NCI-H345 treated with DMSO at 0.1 percent for 48 hours (cell line): ENCODE data around the gene RGS6.

Experiments
- DNase-seq: peaks from one replicate; lab custom pipeline; 2025; ENCODE audit not compliant: unreplicated experiment; lab: John Stamatoyannopoulos, UW

Gene RGS6

DNA sequence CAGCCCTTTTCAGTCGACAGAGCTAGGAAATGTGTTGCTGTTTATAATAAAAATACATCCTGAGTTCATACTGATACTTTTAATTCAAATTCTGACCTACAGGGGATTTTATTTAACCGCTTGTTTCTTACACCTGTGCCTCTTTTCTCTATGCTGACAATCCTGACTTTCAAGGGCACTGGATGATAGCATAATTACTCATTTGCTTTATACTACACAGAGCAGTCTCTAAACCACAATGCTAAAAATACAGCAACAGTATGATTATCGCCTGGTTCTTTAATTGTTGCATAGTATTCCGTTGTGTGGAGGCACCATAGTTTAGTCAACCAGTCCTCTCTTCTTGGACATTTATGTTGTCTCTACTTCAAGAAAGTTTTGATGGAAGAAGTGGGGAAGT is 588.8 kb downstream of the RGS6 start:
- no peak for DNase-seq

DNA sequence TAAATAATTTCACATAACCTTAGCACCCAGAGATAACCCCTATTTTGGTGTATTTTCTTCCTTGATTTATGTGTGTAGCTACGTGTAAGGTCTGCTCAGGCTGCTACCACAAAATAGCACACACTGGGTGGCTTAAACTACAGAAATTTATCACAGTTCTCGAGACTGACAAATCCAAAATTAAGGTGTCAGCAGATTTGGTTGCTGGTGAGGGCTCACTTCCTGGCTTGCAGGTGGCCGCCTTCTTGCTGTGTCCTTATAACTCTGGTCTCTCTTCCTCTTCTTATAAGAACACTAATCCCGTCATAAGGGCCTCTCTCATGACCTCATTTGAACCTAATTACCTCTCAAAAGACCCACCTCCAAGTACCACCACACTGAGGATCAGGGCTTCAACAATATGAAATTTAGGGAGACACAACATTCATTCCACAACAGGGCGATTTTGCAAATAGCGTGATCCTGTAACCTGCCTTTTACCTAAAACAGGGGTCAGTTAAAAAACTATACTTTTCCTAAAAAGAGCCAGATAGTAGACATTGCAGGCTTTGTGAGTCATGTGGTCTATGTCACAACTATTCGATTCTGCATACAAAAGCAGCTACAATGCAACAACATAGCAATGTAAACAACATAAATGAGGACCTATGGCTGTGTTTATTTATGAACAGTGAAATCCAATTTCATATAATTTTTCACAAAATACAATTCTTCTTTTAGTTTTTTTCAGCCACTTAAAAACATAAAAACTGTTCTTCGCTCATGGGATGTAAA is 589.9 kb downstream of the RGS6 start:
- DNase-seq: no peak

DNA sequence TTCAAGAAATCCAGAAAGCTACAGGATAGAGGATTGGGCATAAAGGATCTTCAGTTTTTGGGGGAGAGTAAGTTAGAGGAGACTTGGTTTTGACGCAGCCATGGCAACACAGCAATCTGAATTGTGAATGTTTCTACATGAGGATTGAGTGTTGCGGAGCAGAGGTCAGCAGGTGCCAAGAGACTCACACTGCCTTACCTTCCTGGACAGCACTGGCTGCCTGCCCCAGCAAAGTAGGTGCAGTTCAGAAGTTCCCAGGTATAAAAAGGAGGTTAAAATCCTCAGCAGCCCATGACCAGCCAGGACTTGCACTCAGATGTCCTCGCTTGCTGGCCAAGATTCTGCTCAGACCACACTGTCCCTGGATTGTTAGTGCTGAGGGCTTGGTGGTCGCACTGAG is 590.6 kb downstream of the RGS6 start:
- no peak for DNase-seq

DNA sequence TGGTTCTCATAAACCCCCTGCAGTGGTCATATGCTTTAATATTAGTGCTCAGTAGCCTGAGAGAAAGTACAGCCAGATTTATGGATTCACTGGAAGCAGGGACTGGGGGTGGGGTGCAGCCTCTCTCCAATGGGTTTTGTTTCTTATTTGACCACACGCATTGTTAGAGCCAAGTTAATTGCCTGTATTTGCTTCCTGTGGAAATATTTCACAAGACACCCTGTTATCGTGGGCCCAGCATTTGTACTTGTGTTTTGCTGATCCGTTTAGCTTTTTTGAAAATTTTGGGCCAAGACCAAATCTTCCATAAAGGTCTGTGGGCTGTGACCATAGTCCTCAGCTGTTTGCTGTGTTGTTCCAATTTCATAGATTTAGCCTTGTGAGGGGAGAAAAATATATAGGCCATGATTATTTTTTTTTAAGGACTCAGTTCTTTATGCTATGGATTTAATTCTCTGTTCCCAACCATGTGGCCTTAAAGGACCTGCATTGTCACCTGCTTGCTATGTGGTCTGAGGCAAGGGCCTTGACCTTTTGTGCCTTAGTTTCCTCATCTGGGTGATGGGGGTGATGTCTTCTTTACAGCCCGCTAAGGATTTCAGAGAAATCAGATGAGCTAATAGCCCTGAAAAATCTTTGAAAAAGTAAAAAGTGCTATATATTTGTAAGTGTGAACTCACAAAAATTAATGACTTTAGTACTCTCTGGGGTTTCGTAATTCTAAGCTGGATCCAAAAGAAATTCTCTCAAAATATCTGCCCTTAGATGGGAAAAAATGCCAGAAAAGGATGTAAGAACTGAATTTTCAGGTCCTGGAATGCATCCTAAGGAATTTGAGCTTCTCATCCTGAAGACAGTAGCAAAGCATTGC is 591.4 kb downstream of the RGS6 start:
- no peak for DNase-seq

DNA sequence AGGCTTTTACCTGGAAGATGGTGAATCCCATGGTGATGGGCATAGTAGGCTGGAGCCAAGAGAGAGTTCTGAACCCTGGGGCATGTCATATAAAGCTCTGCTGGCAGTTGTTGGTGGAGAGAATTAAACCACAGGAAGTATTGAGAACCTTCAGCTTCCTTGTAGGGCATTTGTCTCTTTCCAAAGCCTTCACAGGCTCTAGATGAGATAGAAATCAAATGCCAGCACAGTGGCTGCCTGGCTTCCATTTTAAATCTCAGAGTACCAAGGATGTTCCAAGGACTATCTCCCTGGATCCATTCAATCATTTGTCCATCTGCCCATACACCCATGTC is 592.0 kb downstream of the RGS6 start:
- no peak for DNase-seq

DNA sequence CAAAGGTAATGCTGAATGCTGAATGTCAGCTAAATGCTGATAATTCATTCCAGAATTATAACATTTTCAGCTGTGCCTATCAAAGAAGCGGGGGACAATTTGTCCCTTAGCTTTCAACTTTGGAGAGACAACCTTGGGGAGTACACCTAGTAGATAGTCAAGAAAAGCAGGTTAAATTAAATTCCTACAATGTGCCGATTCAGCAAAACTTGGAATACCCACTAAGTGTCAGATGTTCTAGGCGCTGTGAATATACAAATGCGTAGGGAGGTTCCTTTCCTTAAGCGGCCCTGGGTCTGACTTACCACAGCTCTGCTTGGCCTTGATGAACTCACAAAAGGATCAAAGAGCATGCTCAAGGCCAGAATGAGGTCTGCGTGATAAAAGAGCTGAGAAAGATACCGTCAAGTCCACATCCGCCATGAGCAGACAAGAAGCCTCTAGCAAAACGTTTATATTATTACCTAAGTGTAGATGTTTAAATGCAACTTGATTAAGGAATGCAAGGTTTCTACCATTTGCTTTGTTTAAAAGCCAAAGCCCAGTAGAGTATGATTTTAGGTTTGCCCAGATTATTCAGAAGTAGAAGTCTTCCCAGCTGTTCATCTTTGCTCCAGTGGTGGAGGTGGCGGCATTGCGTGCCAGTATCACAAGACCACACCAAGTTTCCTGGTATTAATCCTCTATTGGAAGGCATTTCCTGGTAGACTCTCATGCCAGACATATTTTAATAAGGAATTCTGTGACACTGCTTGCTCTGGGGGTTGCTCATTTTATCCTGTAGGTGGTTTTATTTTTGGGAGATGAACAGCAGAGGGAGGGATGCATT is 593.1 kb downstream of the RGS6 start:
- no peak for DNase-seq

DNA sequence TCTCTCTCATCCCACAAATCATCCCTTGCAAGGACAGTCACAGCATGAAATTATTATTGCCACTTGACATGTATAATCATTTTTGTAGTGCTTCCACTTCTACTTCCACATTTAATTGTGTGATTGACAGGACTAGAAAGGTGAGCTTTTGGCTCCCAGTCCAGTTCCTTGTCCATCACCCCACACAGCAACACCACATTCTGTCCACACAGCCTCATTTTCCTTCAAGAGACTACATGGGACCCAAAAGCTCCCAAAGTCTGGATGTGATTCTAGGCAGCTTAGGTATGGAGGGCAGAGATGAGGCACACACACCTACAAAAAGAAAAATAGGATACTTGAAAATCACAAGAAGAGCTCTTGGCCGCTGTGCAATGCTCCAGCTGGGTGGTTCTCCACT is 595.4 kb downstream of the RGS6 start:
- DNase-seq: no peak

DNA sequence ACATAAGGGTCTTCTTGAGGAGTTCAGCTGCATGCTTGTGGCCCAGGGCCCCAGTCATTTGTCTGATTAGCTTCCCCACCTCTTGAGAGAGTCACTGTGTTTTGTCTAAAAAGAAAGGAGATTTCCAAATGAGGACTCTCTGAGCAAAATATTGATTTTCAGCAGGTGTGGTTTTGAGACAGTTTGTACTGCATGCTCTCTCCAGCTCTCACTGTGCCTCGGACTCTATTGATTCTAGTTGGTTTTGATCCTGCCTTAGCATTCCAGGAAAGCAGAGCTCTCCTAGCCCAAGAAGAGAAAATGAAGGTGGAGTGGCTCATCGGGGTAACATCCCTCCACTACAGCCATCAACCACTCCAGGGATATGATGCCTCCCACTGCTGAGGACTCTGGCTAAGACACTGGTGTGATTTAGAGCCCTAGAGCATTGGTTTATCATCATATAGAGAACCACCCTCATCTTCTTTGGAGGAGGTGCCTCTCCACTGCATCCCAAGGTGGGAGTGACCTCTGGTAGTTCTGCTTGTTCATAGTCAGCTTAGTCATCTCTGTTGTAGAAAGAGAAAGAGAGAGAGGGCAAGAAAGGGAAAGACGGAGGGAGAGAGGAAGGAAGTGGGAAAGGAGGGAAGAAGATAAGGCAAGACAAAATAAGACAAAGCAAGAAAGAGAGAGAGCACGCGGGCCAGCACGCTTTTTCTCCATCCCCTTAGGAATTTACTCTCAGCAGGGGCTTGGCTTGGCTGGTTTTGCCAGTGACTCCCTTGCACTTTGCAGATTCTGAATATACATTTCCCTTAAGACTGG is 596.0 kb downstream of the RGS6 start:
- DNase-seq: no peak

DNA sequence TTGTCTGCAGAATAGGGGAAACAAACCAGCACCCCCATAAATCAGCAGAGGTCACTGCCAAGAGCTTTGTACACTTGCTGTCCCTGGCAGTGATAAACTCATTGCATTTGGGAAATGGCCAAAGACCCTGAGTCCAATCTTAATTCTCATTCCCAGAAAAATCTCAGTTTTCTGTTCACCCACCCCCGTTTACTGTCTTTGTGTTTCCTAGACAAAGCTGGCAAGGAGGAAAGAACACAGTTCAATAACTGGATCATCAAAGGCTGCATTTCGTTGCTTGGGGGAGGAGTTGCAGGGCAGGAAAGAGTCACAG is 596.6 kb downstream of the RGS6 start:
- DNase-seq: no peak

DNA sequence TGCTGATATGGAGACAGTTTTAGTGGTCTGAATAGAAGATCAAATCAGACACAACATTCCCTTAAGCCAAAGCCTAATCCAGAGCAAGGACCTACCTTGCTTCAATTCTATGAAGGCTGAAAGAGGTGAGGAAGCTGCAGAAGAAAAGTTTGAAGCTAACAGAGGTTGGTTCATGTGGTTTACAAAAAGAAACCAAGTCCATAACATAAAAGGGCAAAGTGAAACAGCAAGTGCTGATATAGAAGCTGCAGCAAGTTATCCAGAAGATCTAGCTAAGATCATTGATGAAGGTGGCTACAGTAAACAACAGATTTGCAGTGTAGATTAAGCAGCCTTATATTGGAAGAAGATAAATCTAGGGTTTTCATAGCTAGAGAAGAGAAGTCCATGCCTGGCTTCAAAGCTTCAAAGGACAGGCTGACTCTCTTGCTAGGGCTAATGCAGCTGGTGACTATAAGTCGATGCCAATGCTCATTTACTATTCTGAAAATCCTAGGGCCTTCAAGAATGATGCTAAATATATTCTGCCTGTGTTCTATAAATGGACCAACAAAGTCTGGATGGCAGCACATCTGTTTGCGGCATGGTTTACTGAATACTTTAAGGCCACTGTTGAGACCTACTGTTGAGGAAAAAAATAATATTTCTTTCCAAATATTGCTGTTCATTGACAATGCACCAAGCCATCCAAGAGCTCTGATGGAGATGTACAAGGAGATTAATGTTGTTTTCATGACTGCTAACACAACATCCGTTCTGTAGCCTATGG is 600.6 kb downstream of the RGS6 start:
- DNase-seq: no peak

DNA sequence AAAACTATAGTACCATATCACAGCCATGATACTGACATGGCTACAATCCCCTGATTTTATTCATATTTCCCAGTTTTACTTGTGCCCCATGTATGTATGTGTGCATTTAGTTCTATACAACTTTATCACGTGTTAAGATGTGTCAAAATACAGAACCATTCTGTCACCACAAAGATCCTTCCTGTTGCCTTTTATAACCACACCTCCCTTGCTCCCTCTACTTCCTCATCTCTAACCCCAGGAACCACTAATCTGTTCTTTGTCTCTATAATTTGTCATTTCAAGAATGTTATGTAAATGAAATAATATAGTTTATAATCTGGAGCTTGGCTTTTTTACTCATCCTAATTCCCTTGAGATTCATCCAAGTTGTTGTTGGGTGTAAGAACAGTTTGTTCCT is 603.3 kb downstream of the RGS6 start:
- no peak for DNase-seq

DNA sequence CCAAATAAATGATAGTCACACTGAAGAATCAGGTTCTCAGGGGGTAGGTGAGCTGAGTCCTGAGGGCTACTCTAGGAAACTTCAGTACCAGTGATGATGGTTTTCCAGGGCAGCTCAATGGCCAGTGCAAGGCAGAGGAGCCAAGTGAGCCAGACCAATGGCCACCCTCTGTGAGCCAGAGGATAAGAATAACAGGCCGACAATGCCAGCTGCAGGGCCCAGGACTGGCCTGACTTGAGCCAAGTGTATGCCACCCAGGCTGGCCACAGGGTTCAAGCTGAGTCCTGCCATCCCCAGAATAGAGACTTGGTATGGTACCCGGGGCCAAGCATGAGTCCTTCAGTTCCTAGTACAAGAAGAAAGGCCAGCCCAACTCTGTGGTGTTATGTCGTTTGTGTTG is 606.2 kb downstream of the RGS6 start:
- DNase-seq: no peak

DNA sequence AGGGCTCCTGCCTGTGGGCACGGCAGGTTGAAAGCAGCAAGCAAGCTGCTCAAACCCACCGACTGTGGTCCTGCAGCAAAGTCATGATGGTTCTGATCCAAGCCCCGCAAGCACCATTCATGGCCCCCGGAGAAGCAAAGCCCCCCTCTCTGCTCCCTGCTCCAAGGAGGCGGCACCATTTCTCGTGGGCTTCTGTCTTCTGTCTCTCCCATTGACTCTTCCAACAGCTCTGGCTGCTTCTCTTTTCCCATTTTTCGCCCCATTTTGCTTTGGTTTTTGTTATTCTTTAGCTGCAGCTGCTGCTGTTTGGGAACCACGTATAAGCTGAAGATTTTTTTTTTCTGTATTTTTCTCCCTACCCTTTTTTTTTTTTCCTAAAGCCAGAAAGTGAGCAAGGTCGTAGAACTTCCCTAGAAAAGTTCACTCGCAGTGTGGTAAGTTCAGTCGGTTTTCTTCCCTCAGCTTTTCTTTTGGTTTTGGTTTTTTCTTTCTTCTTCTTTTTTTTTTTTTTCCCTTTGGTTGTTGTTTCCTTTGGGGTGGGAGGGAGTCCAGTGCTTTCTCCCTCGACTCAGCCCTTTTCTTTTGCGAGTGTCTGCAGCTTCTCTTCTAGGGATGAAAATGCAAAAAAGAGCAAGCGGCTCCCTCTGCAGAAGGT is 607.6 kb downstream of the RGS6 start:
- no peak for DNase-seq

DNA sequence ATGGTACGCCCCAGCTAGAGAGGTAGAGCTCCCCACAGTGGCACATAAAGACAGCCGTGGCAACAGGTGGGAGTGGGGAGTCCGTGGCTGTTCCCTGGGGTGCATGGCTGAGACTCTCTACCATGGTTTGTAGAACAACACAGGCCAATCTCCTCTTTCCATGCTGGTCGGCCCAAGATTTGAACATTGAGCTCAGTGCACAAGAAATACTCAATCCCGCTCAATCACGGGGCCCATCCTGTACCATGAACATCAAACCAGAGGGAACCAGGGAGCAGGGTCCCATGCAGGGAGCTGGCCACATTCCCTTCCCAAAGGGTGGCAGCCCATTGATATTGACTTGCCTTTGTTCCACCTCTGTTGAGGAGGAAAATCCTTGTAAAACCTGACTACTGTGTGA is 608.6 kb downstream of the RGS6 start:
- no peak for DNase-seq

DNA sequence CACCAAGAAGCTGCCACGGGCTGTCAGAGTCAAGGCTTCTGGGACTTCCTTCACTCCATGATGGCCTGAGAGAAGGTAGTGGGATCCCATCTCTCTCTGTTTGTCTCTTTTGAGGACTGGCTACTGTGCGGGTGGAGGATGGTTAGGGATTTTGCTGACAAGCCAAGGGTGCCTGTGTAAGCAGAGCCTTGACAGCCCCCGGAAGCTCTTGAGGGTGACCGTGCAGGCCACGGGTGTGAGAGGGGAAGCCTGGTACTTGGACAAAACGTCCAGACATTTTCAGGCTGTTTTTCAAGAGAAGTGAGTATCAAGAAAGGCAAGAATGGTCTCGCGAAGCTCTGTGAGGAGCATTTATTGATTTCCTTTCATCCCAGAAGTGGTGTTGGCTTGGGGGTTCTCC is 609.3 kb downstream of the RGS6 start:
- DNase-seq: no peak

DNA sequence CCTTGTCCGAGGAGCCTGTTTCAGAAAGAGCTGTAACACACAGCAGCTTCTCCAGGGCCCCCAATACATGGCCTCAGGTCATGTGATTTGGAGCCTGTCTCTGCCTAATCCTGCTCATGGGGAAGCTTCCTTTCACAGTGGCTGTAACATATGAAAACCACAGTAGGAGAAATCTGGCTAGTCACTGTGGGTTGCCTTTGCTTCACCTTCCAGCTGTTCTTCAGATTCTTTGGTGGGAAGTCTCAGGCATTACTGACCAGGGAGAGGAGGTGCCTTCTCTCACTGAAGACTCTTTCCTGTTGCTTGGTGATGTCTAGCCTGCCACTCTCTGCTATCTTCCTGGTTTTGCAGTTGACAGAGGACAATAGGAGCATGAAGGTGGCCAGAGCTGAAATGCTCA is 611.1 kb downstream of the RGS6 start:
- DNase-seq: no peak

DNA sequence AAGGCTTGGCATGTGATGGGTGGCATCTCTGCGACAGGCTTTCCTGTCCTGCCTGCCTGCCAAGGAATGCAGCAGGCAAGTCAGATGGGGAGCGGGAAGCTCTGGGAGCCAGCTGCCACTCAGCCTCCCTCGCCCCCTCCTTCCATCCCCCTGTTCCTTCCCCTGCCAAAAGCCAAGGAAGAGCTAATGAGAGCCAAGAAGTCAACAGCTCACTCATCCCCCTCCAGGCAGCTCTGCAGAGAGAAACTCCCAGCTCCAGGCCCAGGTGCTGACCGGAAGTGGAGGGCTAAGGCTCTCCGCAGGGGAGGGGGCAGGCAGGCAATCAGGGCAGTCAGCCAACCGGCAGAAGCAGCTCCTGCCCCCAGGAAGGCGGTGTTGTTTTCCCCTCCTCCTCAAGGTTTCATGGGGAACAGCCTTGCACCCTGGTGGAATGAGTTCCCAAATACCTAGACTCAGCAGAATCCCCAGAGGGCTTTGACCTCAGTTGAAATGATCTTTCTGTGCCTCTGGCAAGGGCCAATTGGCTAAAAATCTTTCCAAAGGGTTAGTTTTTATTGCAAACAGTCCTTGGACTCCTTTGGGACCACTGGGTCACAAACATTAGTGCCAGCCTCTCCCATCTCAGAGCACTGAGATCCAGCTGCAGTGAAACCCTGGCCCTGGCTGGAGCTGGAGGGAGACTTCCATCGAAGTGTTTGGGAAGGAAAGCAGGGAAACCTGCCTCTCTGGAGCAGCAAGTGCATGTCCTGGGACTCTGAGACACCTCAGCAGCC is 612.6 kb downstream of the RGS6 start:
- no peak for DNase-seq

DNA sequence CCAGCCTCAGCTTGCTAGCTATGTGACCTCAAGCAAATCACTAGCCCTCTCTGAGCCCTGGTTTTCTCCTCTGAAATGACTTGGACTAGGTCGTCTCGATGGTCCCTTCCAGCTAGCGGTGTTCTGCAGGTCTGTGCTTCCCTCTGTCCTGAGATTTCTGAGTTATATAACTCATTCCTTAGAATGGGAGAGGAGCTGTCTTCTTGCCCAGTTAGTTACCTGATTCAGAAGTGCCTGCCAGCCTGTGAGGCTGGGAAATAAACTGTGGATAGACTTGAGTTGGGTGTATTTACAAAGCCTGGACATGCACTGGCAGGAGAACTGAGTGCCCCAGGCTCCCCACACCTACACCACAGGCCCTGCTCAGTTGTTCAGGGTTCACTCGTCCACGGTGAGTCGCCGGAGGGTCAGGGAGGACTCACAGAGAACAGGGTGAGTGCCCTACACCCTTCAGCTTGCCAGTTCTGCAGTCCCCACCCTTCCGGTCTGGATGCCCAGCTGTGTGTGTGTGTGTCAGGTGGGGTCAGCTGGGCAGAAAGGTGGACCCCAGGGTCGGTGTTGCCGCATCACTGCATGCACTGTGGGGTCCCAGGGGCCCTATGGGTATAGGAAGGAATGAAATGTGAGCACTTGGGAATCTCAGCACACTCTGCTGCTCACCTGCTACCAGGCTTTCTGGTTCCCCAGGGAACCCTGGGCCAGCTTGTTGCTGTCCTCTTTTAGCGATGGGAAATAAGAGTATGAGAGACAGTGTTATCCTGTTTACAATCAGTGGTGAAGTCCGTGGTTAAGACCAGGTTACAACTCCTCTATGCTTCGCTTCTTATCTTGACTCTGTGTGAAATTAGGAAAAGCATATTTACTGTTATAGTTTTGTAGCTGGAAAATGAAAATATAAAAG is 613.4 kb downstream of the RGS6 start:
- no peak for DNase-seq
